AG04449 (cell line): Measurements from ENCODE around the gene METRNL.
"Not testable (repeated sequence)": the region's sequence is repeated elsewhere in the genome, so short reads cannot be mapped to it uniquely, and the experiment has no call there.

Source experiments
- CTCF ChIA-PET: fragments of 350-600 bp; formaldehyde crosslinking; extraction: SDS; loops from one replicate; lab custom pipeline; 2021; ENCODE audit warnings: antibody characterized with exemption; lab: Yijun Ruan, JAX
- POLR2A ChIA-PET: fragments of 400-600, 350-600 bp; formaldehyde crosslinking; extraction: SDS; loops from one replicate; lab custom pipeline; 2020; ENCODE audit warnings: antibody characterized with exemption, inconsistent platforms; lab: Yijun Ruan, JAX
- DNase-seq: peaks from one replicate; pipeline ENCODE4 v3.0.0-alpha.2; 2010; ENCODE audit warnings: low read depth, low spot score
- H3K4me3 ChIP-seq: 2 replicates; pipeline ENCODE4 v1.5.1; 2011; ENCODE audit warnings: low read depth, mild to moderate bottlenecking, control low read depth, low read length
- CTCF ChIP-seq: IDR thresholded peaks from one replicate; pipeline ENCODE4 v1.5.1; 2011; ENCODE audit warnings: mild to moderate bottlenecking, moderate library complexity, low read length, control low read depth, inconsistent platforms; ENCODE audit not compliant: insufficient read depth; ENCODE audit errors: missing control alignments

Gene METRNL

DNA sequence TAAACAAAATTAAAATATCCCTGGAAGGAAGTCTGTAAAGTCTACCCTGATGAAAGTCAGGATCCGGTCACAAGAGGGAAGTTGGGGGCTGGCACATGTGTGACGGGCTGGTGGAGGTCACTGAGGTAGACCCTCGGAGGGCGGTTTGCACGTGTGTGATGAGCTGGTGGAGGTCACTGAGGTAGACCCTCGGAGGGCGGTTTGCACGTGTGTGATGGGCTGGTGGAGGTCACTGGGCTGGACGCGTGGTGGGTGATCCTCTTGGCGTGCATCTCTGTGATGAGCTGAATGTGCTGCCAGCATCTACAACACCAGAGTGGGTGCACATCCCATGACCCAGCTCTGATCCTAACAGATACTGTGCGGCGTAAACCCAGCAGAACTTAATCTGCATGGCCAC lies 43.7 kb upstream of the METRNL start:
- CTCF ChIA-PET = interaction anchor here (2.5 kb wide), 1 partner anchor 9 kb away, joined by 10 read pairs; no protein-coding TSS in a partner anchor
- H3K4me3 ChIP-seq = no peak overlapping the region
- no peak for DNase-seq
- TF ChIP-seq CTCF = no peak
- POLR2A ChIA-PET = no interaction called here

GRCh38 chr17:83036193-83036592 lies 43.2 kb upstream of the METRNL start:
- no peak for DNase-seq
- ChIA-PET POLR2A (no interaction called here), CTCF (interaction anchor here (2.5 kb wide), 1 partner anchor 9 kb away, joined by 10 read pairs; no protein-coding TSS in a partner anchor)

DNA sequence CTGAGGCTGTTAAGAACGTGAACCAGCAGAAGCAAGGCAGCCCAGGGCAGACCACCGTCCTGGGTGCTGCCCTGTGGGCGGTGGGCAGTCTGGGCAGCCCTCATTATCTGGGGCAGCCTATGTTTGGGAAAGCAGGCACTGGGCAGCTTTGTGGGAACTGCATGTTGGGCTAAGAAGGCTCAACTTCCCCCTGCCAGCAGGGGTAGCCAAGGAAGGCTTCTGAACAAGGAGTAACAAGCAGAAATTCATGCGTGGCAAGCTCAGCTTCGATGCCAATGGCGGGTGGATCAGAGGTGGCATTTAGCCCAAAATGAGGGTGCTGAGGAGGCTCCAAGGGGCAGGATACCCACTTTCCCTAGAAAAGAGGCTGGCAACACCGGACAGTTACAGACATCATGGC lies 42.7 kb upstream of the METRNL start:
- no peak overlapping the region for H3K4me3 ChIP-seq
- no peak for TF ChIP-seq CTCF
- DNase-seq = no peak
- ChIA-PET CTCF (interaction anchor here (1.0 to 2.5 kb wide), 2 partner anchors 8 to 256 kb away, joined by 3 to 10 read pairs; no protein-coding TSS in a partner anchor), POLR2A (no interaction called here)

More at GRCh38 chr17:83036193-83036592, 43.2 kb upstream of the METRNL start:
- no peak overlapping the region for H3K4me3 ChIP-seq
- TF ChIP-seq CTCF = no peak

DNA sequence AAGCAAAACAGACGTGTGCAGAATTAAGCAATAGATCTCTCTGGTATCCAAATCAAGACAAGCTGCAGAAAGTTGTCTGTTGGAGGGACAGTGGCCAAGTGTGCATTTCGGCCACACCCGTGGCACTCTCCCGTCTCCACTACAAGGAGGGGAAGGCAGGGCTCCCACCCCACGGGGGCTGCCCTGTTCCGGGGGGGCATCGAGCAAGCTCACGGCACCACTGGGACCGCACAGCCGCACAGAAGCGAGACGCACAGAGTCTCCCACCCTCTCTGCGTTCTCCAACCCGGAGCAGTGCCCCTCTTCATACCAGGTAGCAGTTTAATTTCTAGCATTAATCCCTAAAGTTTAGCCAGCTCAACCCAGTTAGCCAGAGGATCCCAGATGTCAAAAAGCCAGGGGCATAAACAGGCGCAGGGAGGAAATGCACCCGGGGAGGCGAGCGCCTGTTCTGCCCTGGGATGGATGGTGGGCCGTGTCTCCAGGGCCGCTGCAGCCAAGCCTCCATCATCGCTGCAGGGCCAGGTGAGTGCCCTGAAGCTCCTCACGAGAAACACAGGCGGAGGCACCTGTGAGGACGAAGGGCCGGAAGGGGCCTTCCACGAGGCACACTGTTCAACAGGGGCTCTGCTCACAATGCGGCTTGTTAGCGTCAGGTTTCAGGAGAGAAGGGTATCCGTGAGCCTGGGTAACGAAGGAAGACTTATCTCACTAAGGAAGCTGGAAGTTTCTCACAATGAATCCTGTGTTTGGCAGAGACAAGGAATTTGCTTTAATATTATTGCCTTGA lies 42.1 kb upstream of the METRNL start:
- TF ChIP-seq CTCF = no peak
- POLR2A ChIA-PET = no interaction called here
- no peak for DNase-seq
- H3K4me3 ChIP-seq = no peak overlapping the region
- CTCF ChIA-PET = interaction anchor here (1.0 to 2.5 kb wide), 3 partner anchors 8 to 257 kb away, joined by 3 to 10 read pairs (median 3); no protein-coding TSS in a partner anchor

DNA sequence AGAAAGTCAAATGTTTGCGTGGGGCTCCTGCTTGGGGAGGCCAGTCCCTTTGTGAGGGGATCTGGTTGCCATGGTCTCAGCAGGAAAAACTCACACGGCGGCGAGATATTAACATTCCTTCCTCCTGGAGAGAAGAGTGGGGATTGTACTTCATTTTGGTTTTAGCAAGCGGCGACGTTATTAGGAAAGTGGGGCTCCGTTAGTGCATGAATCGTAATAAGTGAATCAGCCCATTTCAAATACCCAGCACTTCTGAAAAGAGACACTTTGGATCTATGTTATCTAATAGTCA lies 41.6 kb upstream of the METRNL start:
- H3K4me3 ChIP-seq = no peak overlapping the region
- CTCF ChIA-PET = interaction anchor here (1.1 kb wide), 1 partner anchor 51 kb away, joined by 3 read pairs; no protein-coding TSS in a partner anchor
- TF ChIP-seq CTCF = no peak
- POLR2A ChIA-PET = no interaction called here
- no peak for DNase-seq

DNA sequence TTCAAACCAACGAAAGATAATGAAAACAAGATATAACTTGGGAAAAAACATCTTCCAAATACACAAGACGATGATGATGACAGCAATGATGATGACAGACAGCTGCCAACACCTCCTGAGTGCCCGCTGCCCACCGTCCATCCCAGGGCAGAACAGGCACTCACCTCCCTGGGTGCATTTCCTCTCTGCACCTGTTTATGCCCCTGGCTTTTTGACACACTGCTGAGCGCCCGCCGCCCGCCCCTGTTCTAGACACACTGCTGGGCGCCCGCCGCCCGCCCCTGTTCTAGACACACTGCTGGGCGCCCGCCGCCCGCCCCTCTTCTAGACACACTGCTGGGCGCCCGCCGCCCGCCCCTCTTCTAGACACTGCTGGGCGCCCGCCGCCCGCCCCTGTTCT lies 40.4 kb upstream of the METRNL start:
- POLR2A ChIA-PET, H3K4me3 ChIP-seq, DNase-seq: not testable (repeated sequence)
- CTCF ChIA-PET = interaction anchor here (1.7 kb wide), 1 partner anchor 9 kb away, joined by 4 read pairs; no protein-coding TSS in a partner anchor

DNA sequence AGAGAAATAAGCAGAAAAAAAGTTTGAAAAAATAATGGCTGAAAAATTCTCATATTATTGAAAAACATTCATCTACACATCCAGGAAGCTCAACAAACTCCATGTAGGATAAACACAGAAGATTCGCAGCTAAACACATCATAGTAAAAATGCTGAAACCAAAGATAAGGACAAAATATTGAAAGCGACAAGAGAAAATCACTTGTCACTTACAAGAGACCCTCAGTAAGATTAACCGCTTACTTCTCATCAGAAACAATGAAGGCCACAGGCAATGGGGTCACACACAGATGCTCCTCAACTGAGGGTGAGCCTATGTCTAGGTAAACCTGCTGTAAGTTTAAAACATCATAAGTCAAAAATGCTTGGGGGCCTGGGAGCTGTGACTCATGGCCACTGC lies 38.1 kb upstream of the METRNL start:
- no peak for TF ChIP-seq CTCF
- H3K4me3 ChIP-seq = no peak overlapping the region
- CTCF ChIA-PET = interaction anchor here (0.8 kb wide), 1 partner anchor 26 kb away, joined by 3 read pairs; no protein-coding TSS in a partner anchor
- no peak for DNase-seq
- POLR2A ChIA-PET = interaction anchor here (0.6 kb wide), 1 partner anchor 9 kb away, joined by 3 read pairs; no protein-coding TSS in a partner anchor
